Measurements from ENCODE around the gene EIF2S1. TPM values are rescaled to one million over a fixed set of nuclear protein-coding genes. Genes with fewer than 3 reads are reported as not detected.

The EIF2S1 gene
- total and polyA plus RNA-seq, 10 donors = 13.9 to 68.6 (median 52.0) TPM

- H3K4me3 ChIP-seq = peak overlapping the region; percentile 61 to 96 (median 84)
- peak; percentile 89 for DNase-seq
- H3K27me3 ChIP-seq (replicated peaks in 1 of 7) = no peaks in the 10 kb centered on the region
- intact Hi-C loops (cut with DNase I; ENCODE audit: low total_unique reads) = no loop called here
- no peak for TF ChIP-seq CTCF (IDR thresholded peaks at IDR 0.05 in 8 of 11, conservative IDR thresholded peaks at IDR 0.05 in 3 of 11)
- TF ChIP-seq POLR2A (IDR thresholded peaks at IDR 0.05) = peak in 1 of 3 donors; percentile 68
- 4 to 5% (median 4%) methylated on average over 32 to 38 of the region's 38 CpGs for WGBS, 5 donors
- H3K27ac ChIP-seq = peak overlapping the region in 7 of 8 donors; percentile 93 to 97 (median 94)
- H3K4me1 ChIP-seq = peaks cover 36 to 84% (median 67%) of the 10 kb centered on the region in 6 donors
- H3K36me3 ChIP-seq = peaks cover 0 to 18% (median 4%) of the 10 kb centered on the region in 6 donors
- H3K9me3 ChIP-seq = no peaks in the 10 kb centered on the region
Measured at GRCh38 chr14:67358924-67359774, 979 bp upstream of the EIF2S1 start.

- H3K27ac ChIP-seq = peak overlapping the region; percentile 61 to 97 (median 94)
- DNase-seq = no peak
- no peaks in the 10 kb centered on the region for H3K9me3 ChIP-seq
- peaks cover 0 to 32% (median 16%) of the 10 kb centered on the region in 6 donors for H3K36me3 ChIP-seq
- H3K4me1 ChIP-seq = peaks cover 36 to 92% (median 77%) of the 10 kb centered on the region in 6 donors
- intact Hi-C loops (cut with DNase I; ENCODE audit: low total_unique reads) = no loop called here
- H3K4me3 ChIP-seq = peak overlapping the region; percentile 71 to 96 (median 88)
- no peak for TF ChIP-seq POLR2A (IDR thresholded peaks at IDR 0.05)
- no peak for TF ChIP-seq POLR2AphosphoS5 (IDR thresholded peaks at IDR 0.05)
- no peak for TF ChIP-seq CTCF (IDR thresholded peaks at IDR 0.05 in 8 of 11, conservative IDR thresholded peaks at IDR 0.05 in 3 of 11)
- whole genome bisulfite sequencing, 5 donors = 1 to 2% (median 2%) methylated on average over 33 to 34 of the region's 34 CpGs
- H3K27me3 ChIP-seq (replicated peaks in 1 of 7) = no peaks in the 10 kb centered on the region
Measured at GRCh38 chr14:67360470-67361206, 510 bp downstream of the EIF2S1 start.

GRCh38 chr14:67365476-67365875 is 5.3 kb downstream of the EIF2S1 start:
- Histone ChIP-seq H3K4me3 (no peak overlapping the region), H3K9me3 (no peaks in the 10 kb centered on the region), H3K36me3 (peaks cover 3 to 80% (median 57%) of the 10 kb centered on the region in 6 donors), H3K27me3 (replicated peaks in 1 of 7) (no peaks in the 10 kb centered on the region), H3K27ac (no peak overlapping the region), H3K4me1 (peaks cover 25 to 92% (median 55%) of the 10 kb centered on the region in 6 donors)
- no peak for DNase-seq
- intact Hi-C loops (cut with DNase I; ENCODE audit: low total_unique reads) = no loop called here
- TF ChIP-seq CTCF (IDR thresholded peaks at IDR 0.05 in 8 of 11, conservative IDR thresholded peaks at IDR 0.05 in 3 of 11) = no peak
- TF ChIP-seq POLR2A (IDR thresholded peaks at IDR 0.05) = no peak
- no peak for TF ChIP-seq POLR2AphosphoS5 (IDR thresholded peaks at IDR 0.05)
- WGBS, 5 donors = 87 to 94% (median 90%) methylated on average over 4 of the region's 4 CpGs

- peaks cover 3 to 100% (median 79%) of the 10 kb centered on the region in 6 donors for H3K36me3 ChIP-seq
- no peaks in the 10 kb centered on the region for H3K9me3 ChIP-seq
- H3K4me1 ChIP-seq = peaks cover 0 to 60% (median 13%) of the 10 kb centered on the region in 6 donors
- no peak for DNase-seq
- TF ChIP-seq POLR2AphosphoS5 (IDR thresholded peaks at IDR 0.05) (no peak), CTCF (IDR thresholded peaks at IDR 0.05 in 8 of 11, conservative IDR thresholded peaks at IDR 0.05 in 3 of 11) (no peak), POLR2A (IDR thresholded peaks at IDR 0.05) (no peak)
- H3K27me3 ChIP-seq (replicated peaks in 1 of 7) = no peaks in the 10 kb centered on the region
- intact Hi-C loops (cut with DNase I; ENCODE audit: low total_unique reads) = no loop called here
- no peak overlapping the region for H3K27ac ChIP-seq
- no peak overlapping the region for H3K4me3 ChIP-seq
- WGBS, 5 donors = 81 to 95% (median 91%) methylated on average over 5 of the region's 5 CpGs
Measured at GRCh38 chr14:67370830-67371229, 10.7 kb downstream of the EIF2S1 start.

Measured in spleen (tissue), 11 donors.